Measurements from ENCODE around the gene ABR. TPM values are rescaled to one million over a fixed set of nuclear protein-coding genes. Genes with fewer than 3 reads are reported as not detected.

Gene ABR
- total RNA-seq, 2 donors from 2014 or later = 79.1 to 80.5 TPM

DNA sequence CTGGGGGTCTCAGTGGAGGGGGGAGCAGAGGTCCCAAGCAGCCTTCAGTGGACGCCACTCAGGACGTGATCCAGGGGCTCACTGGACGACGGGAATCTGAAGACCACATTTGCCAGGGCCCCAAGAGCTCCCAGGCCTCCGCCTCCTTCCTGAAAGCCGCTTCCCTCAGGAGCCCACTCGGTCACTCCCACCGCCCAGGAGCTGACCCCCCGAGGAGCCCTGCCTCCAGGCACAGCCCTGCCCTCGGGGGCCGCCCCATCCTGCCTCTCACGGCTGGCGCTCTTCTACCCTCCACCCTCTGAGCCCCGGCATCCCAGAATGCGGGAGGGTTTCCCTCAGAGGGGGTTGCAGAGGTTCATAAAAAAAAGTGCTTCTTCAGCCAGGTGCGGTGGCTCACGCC lies 158.6 kb downstream of the ABR start:
- Mint-ChIP-seq H3K4me1 (ENCODE audit: low read depth in 2 of 2) (peaks cover 0 to 8% of the 10 kb centered on the region in 2 donors), H3K27ac (no peak overlapping the region), H3K27me3 (no peaks in the 10 kb centered on the region), H3K4me3 (no peak overlapping the region), H3K9me3 (no peaks in the 10 kb centered on the region), H3K36me3 (no peaks in the 10 kb centered on the region)
- DNase-seq (ENCODE audit: low spot score) (no peak), ATAC-seq (no peak)

DNA sequence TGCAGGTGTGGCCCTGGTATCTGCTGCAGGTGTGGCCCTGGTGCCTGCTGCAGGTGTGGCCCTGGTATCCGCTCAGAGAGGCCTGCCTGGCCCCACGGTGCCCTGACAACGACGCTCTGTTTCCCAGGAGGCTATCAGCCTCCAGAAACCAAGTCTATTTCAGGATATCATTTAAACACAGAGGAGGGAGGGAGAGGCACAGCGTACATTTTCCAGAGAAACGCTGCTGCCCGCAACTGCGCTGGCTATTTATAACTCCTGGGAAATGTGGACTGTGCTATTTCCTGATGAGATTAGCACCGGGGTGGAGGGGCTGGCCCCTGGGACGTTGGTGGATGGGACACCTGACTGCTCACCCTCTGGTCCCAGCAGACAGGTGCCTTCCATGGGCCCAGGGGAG lies 160.3 kb downstream of the ABR start:
- Mint-ChIP-seq H3K4me1 (ENCODE audit: low read depth in 2 of 2) (peaks cover 0 to 5% of the 10 kb centered on the region in 2 donors), H3K27me3 (no peaks in the 10 kb centered on the region), H3K36me3 (no peaks in the 10 kb centered on the region), H3K27ac (peak overlapping the region in 1 of 2 donors; percentile 78), H3K9me3 (no peaks in the 10 kb centered on the region), H3K4me3 (no peak overlapping the region)
- ATAC-seq (no peak), DNase-seq (ENCODE audit: low spot score) (no peak)

DNA sequence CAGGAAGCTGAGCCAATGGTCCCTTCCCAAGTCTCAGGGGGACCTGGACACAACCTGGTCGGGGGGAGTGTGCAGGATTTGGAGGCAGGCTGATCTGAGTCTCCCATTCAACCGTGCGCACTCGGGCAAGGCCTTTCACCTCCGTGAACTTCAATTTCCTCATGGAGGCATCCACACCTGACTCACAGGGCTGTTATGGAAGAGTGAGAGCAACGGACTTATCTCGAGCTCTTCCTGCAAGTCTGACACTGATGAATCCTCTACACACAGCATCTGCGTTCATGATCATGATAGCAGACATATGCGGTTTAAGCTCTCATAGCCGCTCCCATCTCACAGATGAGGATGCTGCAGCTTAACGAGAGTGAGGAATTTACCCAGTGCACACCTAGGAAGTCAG lies 161.2 kb downstream of the ABR start:
- DNase-seq (ENCODE audit: low spot score) (no peak), ATAC-seq (no peak)
- Mint-ChIP-seq H3K27me3 (no peaks in the 10 kb centered on the region), H3K9me3 (no peaks in the 10 kb centered on the region), H3K36me3 (no peaks in the 10 kb centered on the region), H3K4me1 (ENCODE audit: low read depth in 2 of 2) (peaks cover 0 to 5% of the 10 kb centered on the region in 2 donors), H3K4me3 (no peak overlapping the region), H3K27ac (no peak overlapping the region)

DNA sequence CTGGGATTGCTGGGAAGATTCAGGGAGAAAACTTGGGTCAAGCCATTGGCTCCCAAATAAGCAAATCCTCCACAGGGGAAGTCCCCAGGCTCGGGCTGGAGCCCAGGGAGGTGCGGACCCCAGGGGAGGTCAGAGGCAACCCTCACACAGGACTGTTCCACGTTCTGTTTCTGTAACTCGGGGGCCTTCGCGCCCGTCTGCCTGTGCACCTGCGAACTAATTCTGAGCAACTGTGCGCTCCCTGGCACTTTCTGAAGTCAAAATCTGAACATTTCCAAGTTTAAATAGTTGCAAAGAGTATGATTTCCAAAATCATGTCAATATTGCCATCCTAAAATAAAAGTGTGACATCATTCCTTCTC lies 166.1 kb downstream of the ABR start:
- H3K4me3 Mint-ChIP-seq = no peak overlapping the region
- no peak for ATAC-seq
- H3K27ac Mint-ChIP-seq = no peak overlapping the region

DNA sequence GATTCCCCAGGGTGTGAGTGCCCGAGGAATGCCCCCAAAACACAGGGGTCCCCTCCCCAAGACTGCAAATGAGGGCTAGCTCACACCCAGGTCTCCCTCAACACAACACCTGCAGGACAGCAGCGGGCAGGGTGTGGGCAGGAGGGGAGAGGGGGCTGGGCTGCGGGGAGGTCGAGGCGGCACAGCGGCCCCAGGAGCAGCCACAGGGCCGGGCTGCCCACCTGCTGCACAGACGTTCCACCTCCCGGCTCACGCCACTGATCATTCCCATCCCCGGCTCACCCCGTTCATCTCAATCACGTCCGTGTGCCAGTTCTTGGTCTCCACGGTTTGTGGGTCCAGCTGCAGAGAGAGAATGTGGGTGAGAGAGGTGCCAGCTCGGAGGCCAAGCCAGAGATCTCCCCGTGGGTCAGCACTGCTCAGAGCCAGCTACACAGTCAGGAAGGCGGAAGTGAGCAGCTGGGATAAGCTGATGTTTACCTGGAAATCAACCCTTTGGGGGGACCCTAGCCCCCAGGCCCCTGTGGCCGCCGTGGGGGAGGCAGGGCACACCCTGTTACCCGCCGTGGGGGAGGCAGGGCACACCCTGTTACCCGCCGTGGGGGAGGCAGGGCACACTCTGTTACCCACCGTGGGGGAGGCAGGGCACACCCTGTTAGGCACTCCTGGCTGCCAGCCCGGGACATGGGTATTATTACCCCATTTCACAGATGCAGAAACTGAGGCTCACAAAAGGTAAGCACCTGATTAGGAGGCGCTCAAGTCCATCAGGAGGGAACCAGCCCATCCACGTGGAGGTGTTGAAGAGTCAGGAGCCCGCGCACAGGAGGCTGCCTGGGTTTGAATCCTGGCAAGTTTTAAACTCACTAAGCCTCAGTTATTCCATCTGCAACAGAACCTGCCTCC lies 166.7 kb downstream of the ABR start:
- Mint-ChIP-seq H3K9me3 (no peaks in the 10 kb centered on the region), H3K27ac (no peak overlapping the region), H3K36me3 (no peaks in the 10 kb centered on the region), H3K4me1 (ENCODE audit: low read depth in 2 of 2) (no peaks in the 10 kb centered on the region), H3K27me3 (no peaks in the 10 kb centered on the region), H3K4me3 (no peak overlapping the region)
- no peak for DNase-seq (ENCODE audit: low spot score)
- no peak for ATAC-seq

More for the DNA sequence above, 166.1 kb downstream of the ABR start:
- Mint-ChIP-seq H3K36me3 (no peaks in the 10 kb centered on the region), H3K4me1 (ENCODE audit: low read depth in 2 of 2) (no peaks in the 10 kb centered on the region), H3K9me3 (no peaks in the 10 kb centered on the region), H3K27me3 (no peaks in the 10 kb centered on the region)
- DNase-seq (ENCODE audit: low spot score) = no peak

DNA sequence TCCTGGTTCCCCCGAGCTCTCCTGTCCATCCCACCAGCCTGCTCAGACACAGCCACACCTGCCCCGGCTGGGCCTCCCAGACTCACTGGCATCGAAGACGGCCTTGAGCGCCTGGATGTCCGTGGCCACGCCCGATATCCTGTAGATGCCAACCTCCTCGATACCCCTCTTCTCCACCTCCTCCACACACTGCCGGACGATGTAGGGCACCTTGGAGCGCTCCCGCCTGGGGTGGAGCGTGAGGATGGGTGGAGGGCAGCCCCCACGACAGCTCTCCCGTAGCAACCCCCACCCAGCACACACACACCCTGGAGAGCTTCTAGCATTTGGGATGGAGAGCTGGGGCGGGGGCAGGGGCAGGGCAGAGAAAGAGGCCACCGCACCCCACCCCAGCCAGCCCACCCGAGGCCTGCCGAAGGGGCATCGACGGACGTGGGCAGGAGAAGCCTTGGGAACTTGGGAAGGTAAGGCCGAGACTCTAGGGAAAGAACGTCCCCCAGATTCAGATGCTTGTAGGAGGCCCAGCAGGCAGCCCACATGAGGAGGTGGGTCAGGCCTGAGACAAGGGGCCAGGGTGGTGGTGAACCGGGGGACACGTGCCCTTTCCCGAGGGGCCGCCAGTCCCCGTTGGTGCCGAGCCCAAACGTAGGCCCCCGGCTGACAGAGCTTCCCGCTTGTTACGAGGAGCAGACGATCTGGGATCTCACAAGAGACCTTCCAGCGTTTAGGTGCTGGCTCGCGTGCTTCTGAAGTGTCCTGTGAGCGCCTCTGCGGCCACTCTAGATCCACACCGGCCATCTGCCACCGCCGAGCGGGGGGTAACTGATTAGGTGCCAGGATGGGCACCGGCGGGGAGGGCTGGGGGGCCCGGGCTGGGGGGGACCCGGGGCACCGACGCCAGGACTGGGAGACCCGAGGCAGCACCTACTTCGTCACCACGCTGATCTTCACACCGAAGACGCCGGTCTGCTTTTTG lies 167.7 kb downstream of the ABR start:
- H3K27me3 Mint-ChIP-seq = no peaks in the 10 kb centered on the region
- no peak overlapping the region for H3K4me3 Mint-ChIP-seq
- no peaks in the 10 kb centered on the region for H3K9me3 Mint-ChIP-seq
- DNase-seq (ENCODE audit: low spot score) (no peak), ATAC-seq (no peak)
- no peak overlapping the region for H3K27ac Mint-ChIP-seq
- H3K4me1 Mint-ChIP-seq (ENCODE audit: low read depth in 2 of 2) = no peaks in the 10 kb centered on the region
- H3K36me3 Mint-ChIP-seq = no peaks in the 10 kb centered on the region

DNA sequence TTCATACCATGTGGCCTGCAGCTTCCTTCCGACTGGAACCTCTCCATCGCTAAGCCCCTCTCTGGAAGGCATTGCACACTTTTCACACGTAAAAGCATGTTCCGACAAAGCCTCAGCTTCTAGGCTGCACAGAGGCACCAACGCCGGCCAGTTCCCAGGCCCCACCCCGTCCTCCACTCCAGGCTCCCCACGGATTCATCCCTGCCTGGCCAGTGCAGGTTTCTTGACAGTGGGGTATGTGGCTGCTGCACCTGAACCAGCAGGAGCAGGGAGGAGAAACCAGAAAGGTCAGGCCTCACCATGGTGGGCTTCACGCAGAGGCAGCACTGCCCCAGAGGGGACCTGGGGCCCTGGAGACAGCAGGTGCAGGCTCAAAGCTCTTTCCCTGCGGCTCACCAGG lies 168.6 kb downstream of the ABR start:
- Mint-ChIP-seq H3K4me3 (no peak overlapping the region), H3K9me3 (no peaks in the 10 kb centered on the region), H3K4me1 (ENCODE audit: low read depth in 2 of 2) (no peaks in the 10 kb centered on the region), H3K27ac (no peak overlapping the region), H3K36me3 (no peaks in the 10 kb centered on the region), H3K27me3 (no peaks in the 10 kb centered on the region)
- no peak for DNase-seq (ENCODE audit: low spot score)
- no peak for ATAC-seq

DNA sequence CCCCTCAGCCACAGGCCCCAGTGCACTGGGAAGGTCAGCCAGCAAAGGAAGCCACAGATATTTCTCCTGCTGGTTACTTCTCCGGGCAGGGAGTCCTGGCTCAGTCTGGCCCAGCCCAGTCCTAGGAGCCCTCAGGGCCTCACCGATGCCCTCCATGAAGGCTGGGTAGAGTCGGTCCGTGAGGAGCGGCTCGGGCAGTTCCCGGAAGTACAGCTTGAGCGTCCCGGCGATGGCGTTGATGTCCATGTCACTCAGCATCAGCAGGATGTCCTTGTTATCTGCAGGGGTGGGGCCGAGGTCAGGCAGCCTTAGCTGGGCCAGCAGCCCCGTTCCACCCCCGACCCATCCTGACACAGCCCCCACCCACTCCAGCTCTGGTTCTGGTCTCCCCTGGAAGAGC lies 169.2 kb downstream of the ABR start:
- no peak overlapping the region for H3K4me3 Mint-ChIP-seq
- ATAC-seq = no peak
- no peaks in the 10 kb centered on the region for H3K27me3 Mint-ChIP-seq
- no peaks in the 10 kb centered on the region for H3K9me3 Mint-ChIP-seq
- no peak for DNase-seq (ENCODE audit: low spot score)
- no peak overlapping the region for H3K27ac Mint-ChIP-seq
- H3K4me1 Mint-ChIP-seq (ENCODE audit: low read depth in 2 of 2) = no peaks in the 10 kb centered on the region
- H3K36me3 Mint-ChIP-seq = no peaks in the 10 kb centered on the region

DNA sequence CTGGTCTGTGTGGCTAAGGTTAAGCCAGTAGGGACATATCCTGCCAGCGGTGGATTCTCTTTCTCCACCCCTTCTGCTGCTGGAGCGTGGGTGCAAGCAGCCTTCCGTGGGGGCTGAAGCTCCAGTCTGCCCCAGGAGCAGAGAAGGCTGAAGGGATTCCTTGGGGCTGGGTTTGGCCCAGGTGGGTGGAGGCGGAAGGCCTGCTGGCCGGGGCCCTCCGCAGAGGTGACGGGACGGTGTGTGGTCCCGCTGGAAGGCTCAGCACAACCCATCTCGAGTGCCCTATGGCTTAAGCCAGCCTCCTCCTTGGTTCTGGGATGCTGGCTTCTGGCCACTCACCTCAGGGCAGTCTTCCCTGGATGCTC lies 169.7 kb downstream of the ABR start:
- DNase-seq (ENCODE audit: low spot score) (no peak), ATAC-seq (no peak)
- no peaks in the 10 kb centered on the region for H3K36me3 Mint-ChIP-seq
- H3K27ac Mint-ChIP-seq = no peak overlapping the region
- no peaks in the 10 kb centered on the region for H3K27me3 Mint-ChIP-seq
- H3K9me3 Mint-ChIP-seq = no peaks in the 10 kb centered on the region
- H3K4me1 Mint-ChIP-seq (ENCODE audit: low read depth in 2 of 2) = peaks cover 0 to 3% of the 10 kb centered on the region in 2 donors
- no peak overlapping the region for H3K4me3 Mint-ChIP-seq

DNA sequence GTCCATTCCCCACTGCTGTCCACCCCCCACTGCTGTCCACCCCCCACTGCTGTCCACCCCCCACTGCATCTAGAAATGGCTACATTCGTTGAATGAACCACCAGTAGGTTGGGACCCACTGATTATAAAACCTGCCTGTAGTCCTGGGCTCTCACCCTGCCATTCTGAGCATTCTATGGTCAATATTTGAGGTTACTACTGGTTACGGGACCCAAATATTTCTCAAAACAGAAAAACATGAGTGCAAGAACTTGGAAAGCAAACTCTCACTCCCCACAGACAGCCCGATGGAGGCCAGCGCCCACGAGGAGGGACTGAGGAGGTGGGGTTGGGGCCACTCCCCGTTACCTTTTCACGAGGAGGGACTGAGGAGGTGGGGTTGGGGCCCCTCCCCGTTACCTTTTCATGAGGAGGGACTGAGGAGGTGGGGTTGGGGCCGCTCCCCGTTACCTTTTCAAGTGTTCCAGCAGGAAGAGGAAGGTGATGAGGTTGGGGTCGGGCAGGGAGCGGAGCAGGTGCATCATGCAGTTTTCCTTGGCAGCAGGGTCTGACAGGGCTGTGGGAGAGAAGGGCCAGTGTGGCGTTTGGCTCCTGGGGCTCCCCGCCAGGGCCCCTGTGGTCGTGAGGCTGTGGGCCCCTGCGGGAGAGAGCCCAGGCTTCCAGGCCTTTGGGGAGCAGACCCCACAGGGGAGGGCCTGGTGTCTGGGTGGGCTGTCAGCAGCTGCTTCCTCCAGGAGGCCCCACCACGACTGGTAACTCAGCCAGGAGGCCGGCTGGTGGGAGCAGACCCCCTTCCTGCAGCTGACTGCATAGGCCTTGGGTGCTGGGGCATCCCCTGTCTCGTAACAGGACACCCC lies 170.3 kb downstream of the ABR start:
- Mint-ChIP-seq H3K4me1 (ENCODE audit: low read depth in 2 of 2) (peaks cover 0 to 5% of the 10 kb centered on the region in 2 donors), H3K36me3 (no peaks in the 10 kb centered on the region), H3K4me3 (no peak overlapping the region), H3K9me3 (no peaks in the 10 kb centered on the region), H3K27ac (no peak overlapping the region), H3K27me3 (no peaks in the 10 kb centered on the region)
- ATAC-seq (no peak), DNase-seq (ENCODE audit: low spot score) (no peak)

DNA sequence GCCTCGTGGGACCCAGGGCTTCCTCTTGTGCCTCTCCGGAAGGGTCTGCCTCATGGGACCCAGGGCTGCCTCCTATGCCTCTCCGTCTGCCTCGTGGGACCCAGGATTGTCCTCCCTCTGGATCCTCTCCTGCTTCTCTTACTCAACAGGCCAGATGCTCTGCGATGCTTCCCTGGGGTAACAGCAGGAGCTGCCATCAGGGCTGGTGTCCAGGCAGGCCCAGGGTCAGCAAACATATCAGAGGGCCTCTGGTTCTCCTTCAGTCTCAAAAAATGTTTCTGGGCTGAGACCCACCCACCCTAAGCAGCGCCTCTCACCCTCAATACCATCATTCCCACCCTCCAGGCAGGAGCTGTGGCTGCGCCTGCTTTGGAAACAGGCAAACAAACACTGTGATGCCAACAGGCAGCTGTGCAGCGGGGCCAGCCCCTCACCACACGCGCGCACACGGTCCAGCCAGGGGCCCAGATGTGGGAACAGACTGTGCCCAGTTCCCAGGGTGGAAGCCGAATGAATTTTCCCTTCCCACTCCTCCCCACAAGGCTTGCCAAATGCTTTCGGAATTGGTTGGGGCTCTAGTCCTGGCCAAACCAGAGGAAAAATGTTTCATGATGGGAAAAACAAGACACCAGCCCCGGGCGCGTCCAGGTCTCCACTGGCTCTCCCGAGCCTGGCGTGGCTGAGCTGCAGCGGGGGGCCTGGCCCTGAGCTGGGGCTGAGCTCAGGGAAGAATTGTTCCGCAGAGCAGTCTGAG lies 171.6 kb downstream of the ABR start:
- no peaks in the 10 kb centered on the region for H3K36me3 Mint-ChIP-seq
- H3K27me3 Mint-ChIP-seq = no peaks in the 10 kb centered on the region
- no peaks in the 10 kb centered on the region for H3K9me3 Mint-ChIP-seq
- no peak for ATAC-seq
- H3K4me1 Mint-ChIP-seq (ENCODE audit: low read depth in 2 of 2) = peaks cover 0 to 5% of the 10 kb centered on the region in 2 donors
- no peak overlapping the region for H3K4me3 Mint-ChIP-seq
- H3K27ac Mint-ChIP-seq = no peak overlapping the region
- no peak for DNase-seq (ENCODE audit: low spot score)

DNA sequence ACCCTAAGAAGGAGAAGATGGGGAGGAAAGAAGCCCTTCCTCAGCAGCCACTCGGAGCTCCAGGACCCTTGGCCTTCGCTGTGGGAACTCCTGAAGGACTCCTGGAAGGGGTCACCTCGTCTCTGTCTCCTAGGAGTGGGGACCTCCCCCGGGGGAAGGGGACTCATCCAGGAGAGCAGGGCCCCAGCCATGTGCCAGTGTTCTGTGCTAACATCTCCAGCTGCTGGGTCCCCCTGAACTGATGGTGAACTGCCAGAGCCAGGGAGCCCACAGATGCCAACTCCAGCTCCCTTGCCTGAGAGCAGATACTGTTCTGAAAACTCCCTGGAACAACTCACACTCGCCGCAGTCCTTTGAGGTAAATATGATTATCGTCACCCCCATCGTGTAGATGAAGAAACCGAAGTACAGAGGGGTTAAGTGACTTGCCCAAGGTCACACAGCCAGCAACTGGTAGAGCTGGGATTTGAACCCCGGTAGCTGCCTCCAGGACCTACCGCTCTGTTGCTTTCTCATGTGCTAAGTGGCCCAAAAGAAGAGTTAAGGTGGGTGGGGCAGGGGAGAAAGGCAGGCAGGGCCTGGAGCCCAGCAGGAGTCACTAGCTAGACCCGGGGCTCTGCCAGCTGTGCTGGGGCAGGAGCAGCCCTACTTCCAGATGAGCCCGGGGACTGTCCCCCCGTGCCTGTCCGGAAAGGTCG lies 172.3 kb downstream of the ABR start:
- ATAC-seq = no peak
- no peak for DNase-seq (ENCODE audit: low spot score)
- Mint-ChIP-seq H3K9me3 (no peaks in the 10 kb centered on the region), H3K36me3 (peaks cover under 1% of the 10 kb centered on the region), H3K27me3 (no peaks in the 10 kb centered on the region), H3K27ac (no peak overlapping the region), H3K4me3 (no peak overlapping the region), H3K4me1 (ENCODE audit: low read depth in 2 of 2) (peaks cover 5 to 6% of the 10 kb centered on the region in 2 donors)
